Measurements from ENCODE around the gene SYT1.

The SYT1 gene

GRCh38 chr12:79482921-79483320 is 618.3 kb downstream of the SYT1 start:
- ChIA-PET CTCF (no interaction called here), POLR2A (no interaction called here)
- DNase-seq (ENCODE audit: extremely low spot score) = no peak
- no peak for TF ChIP-seq CTBP1 (IDR thresholded peaks at IDR 0.05; ENCODE audit: borderline replicate concordance)
- TF ChIP-seq TARDBP (IDR thresholded peaks at IDR 0.05) = no peak
- no peak for TF ChIP-seq FOXK2 (IDR thresholded peaks at IDR 0.05)
- TF ChIP-seq, protein P1, sequence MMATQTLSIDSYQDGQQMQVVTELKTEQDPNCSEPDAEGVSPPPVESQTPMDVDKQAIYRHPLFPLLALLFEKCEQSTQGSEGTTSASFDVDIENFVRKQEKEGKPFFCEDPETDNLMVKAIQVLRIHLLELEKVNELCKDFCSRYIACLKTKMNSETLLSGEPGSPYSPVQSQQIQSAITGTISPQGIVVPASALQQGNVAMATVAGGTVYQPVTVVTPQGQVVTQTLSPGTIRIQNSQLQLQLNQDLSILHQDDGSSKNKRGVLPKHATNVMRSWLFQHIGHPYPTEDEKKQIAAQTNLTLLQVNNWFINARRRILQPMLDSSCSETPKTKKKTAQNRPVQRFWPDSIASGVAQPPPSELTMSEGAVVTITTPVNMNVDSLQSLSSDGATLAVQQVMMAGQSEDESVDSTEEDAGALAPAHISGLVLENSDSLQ (IDR thresholded peaks at IDR 0.05) = no peak
- no peak for TF ChIP-seq NFRKB (IDR thresholded peaks at IDR 0.05)
- no peak for TF ChIP-seq ELF4 (IDR thresholded peaks at IDR 0.05)
- no peak for TF ChIP-seq SUZ12 (IDR thresholded peaks at IDR 0.05)
- TF ChIP-seq HDGF (IDR thresholded peaks at IDR 0.05; ENCODE audit: borderline replicate concordance) = no peak
- no peak for TF ChIP-seq SP1 (IDR thresholded peaks at IDR 0.05)
- no peak for TF ChIP-seq FOXA1 (IDR thresholded peaks at IDR 0.05)
- TF ChIP-seq ZNF384 (IDR thresholded peaks at IDR 0.05) = no peak
- no peak for TF ChIP-seq ARNT (IDR thresholded peaks at IDR 0.05)

- POLR2A ChIA-PET = no interaction called here
- CTCF ChIA-PET = no interaction called here
- TF ChIP-seq ARNT (IDR thresholded peaks at IDR 0.05) (no peak), ELF4 (IDR thresholded peaks at IDR 0.05) (no peak), CTBP1 (IDR thresholded peaks at IDR 0.05; ENCODE audit: borderline replicate concordance) (no peak), BHLHE40 (IDR thresholded peaks at IDR 0.05; ENCODE audit: borderline replicate concordance) (no peak)
- TF ChIP-seq, protein P1 (IDR thresholded peaks at IDR 0.05) = no peak
- no peak for DNase-seq (ENCODE audit: extremely low spot score)
Measured at GRCh38 chr12:79486154-79486553, 621.6 kb downstream of the SYT1 start.

DNA sequence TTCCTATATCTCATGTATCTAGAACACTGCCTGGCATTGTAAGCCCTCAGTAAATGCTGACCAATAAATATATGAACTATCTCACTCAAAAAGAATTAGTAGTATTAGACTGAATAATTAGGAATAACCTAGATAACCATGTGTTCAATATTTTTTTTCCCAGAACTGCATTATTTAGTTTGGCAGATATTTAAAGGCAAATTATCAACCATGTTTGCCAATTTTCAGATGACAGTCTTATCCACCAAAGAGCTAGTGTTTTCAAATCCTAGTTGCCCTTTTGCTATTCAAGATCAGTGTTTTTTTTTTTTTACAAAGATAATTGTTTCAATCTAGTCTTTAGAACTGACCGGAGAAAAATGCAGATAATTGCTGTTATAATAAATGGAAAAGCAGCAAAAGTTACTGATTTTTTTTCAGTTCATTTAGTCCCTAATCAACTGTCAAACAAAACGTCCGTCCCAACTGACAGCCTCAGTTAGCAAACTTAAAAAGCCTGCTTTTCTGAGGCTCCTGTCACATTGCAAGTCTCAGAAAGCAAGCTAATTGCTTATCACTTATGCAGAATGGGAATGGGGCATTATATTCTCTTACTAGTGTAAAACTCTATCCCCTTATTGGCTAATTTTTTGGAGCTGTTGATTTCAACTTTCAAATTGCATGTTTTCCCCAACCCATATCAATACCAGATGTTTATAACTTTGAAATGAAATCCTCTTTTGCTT is 623.0 kb downstream of the SYT1 start:
- TF ChIP-seq LEF1 (IDR thresholded peaks at IDR 0.05; ENCODE audit: borderline replicate concordance) (no peak), CTBP1 (IDR thresholded peaks at IDR 0.05; ENCODE audit: borderline replicate concordance) (no peak), FOXK2 (IDR thresholded peaks at IDR 0.05) (no peak), ARNT (IDR thresholded peaks at IDR 0.05) (no peak), SP1 (IDR thresholded peaks at IDR 0.05) (no peak), ZNF384 (IDR thresholded peaks at IDR 0.05) (no peak), NFRKB (IDR thresholded peaks at IDR 0.05) (no peak), SUZ12 (IDR thresholded peaks at IDR 0.05) (no peak), HDGF (IDR thresholded peaks at IDR 0.05; ENCODE audit: borderline replicate concordance) (no peak), FOXA1 (IDR thresholded peaks at IDR 0.05) (no peak), BHLHE40 (IDR thresholded peaks at IDR 0.05; ENCODE audit: borderline replicate concordance) (no peak), FOXM1 (IDR thresholded peaks at IDR 0.05; ENCODE audit: borderline replicate concordance) (no peak)
- TF ChIP-seq, protein P1 (IDR thresholded peaks at IDR 0.05) = no peak
- no peak for DNase-seq (ENCODE audit: extremely low spot score)
- CTCF ChIA-PET = no interaction called here
- POLR2A ChIA-PET = no interaction called here
